ENCODE data around the gene YY1. TPM values are rescaled to one million over a fixed set of nuclear protein-coding genes. Genes with fewer than 3 reads are reported as not detected.

YY1 gene
- total RNA-seq, 4 donors from 2014 or later, result 43.7 to 51.8 (median 48.5) TPM

- no peak for TF ChIP-seq CTCF (IDR thresholded peaks at IDR 0.05; ENCODE audit: low read depth)
Observed at GRCh38 chr14:100290607-100291304, 51.8 kb downstream of the YY1 start.

- no peak for TF ChIP-seq CTCF (IDR thresholded peaks at IDR 0.05; ENCODE audit: low read depth)
Observed at GRCh38 chr14:100291305-100292075, 52.5 kb downstream of the YY1 start.

- TF ChIP-seq CTCF (IDR thresholded peaks at IDR 0.05; ENCODE audit: low read depth), result no peak
Observed at GRCh38 chr14:100292301-100292775, 53.4 kb downstream of the YY1 start.

- no peak for TF ChIP-seq CTCF (IDR thresholded peaks at IDR 0.05; ENCODE audit: low read depth)
Observed at GRCh38 chr14:100292776-100293461, 54.0 kb downstream of the YY1 start.

- TF ChIP-seq CTCF (IDR thresholded peaks at IDR 0.05; ENCODE audit: low read depth), result no peak
Observed at GRCh38 chr14:100293497-100294212, 54.7 kb downstream of the YY1 start.

- no peak for TF ChIP-seq CTCF (IDR thresholded peaks at IDR 0.05; ENCODE audit: low read depth)
Observed at GRCh38 chr14:100294213-100294962, 55.4 kb downstream of the YY1 start.

Data from subcutaneous adipose tissue (tissue), 4 donors.